PC-3 (cell line): ENCODE data around the gene LRRC45. TPM values are rescaled to one million over a fixed set of nuclear protein-coding genes. Genes with fewer than 3 reads are reported as not detected.

Source experiments
- ATAC-seq: fragments of 200-7000 bp; cut with Tn5 transposase; 2 replicates; pipeline ENCODE4 v1.9.1; 2020; ENCODE audit warnings: mild to moderate bottlenecking, moderate library complexity
- BruUV-seq: library from RNA; stranded (reverse); fragments of 400-500 nt; replicated peaks from 2 replicates; lab custom pipeline; 2021; lab: Mats Ljungman, UMichigan
- CTCF ChIA-PET: fragments of 300-600 bp; sonication (Branson Sonifier 250); formaldehyde crosslinking; loops from one replicate; lab custom pipeline; 2022; ENCODE audit warnings: antibody characterized with exemption; lab: Charles Lee
- POLR2A ChIA-PET: fragments of 300-600 bp; sonication (Branson Sonifier 250); formaldehyde crosslinking; loops from one replicate; lab custom pipeline; 2022; ENCODE audit warnings: antibody characterized with exemption; ENCODE audit not compliant: unreplicated experiment; lab: Charles Lee
- DNase-seq: peaks from one replicate; pipeline ENCODE4 v3.0.0-alpha.2; 2015
- H2AFZ ChIP-seq: fragments of 300-600 bp; sonication (generic); 2 replicates; pipeline ENCODE4 v1.6.0; 2016; ENCODE audit warnings: antibody characterized with exemption, low read length
- H3F3A ChIP-seq: fragments of 300-600 bp; sonication (generic); one replicate; pipeline ENCODE4 v1.6.0; 2017; ENCODE audit warnings: antibody characterized with exemption, low read length, control low read depth, mild to moderate bottlenecking; ENCODE audit not compliant: unreplicated experiment
- H3K27ac ChIP-seq: fragments of 300-600 bp; sonication (generic); 2 replicates; pipeline ENCODE4 v1.5.1; 2016; ENCODE audit warnings: mild to moderate bottlenecking, low read length
- H3K27me3 ChIP-seq: fragments of 300-600 bp; sonication (generic); 2 replicates; pipeline ENCODE4 v1.6.1; 2016; ENCODE audit warnings: low read length, mixed read lengths
- H3K36me3 ChIP-seq: fragments of 300-600 bp; sonication (generic); 2 replicates; pipeline ENCODE4 v1.6.1; 2016; ENCODE audit warnings: low read depth, mixed run types, low read length, mixed read lengths
- H3K4me1 ChIP-seq: fragments of 300-600 bp; sonication (generic); 2 replicates; pipeline ENCODE4 v1.5.1; 2016; ENCODE audit warnings: low read length; ENCODE audit not compliant: insufficient read depth
- H3K4me2 ChIP-seq: fragments of 300-600 bp; sonication (generic); 2 replicates; pipeline ENCODE4 v1.6.0; 2016; ENCODE audit warnings: low read length
- H3K4me3 ChIP-seq: fragments of 300-600 bp; sonication (generic); 2 replicates; pipeline ENCODE4 v1.5.1; 2016; ENCODE audit warnings: mild to moderate bottlenecking, low read length, mixed read lengths
- H3K79me2 ChIP-seq: fragments of 300-600 bp; sonication (generic); 2 replicates; pipeline ENCODE4 v1.6.1; 2017; ENCODE audit warnings: low read length, mixed read lengths
- H3K9ac ChIP-seq: fragments of 300-600 bp; sonication (generic); 2 replicates; pipeline ENCODE4 v1.6.0; 2016; ENCODE audit warnings: mild to moderate bottlenecking, low read length
- H3K9me2 ChIP-seq: fragments of 300-600 bp; sonication (generic); replicated peaks from 2 replicates; pipeline ENCODE4 v1.6.1; 2016; ENCODE audit warnings: mixed run types, low read length, mixed read lengths
- H3K9me3 ChIP-seq: fragments of 300-600 bp; sonication (generic); 2 replicates; pipeline ENCODE4 v1.6.1; 2016; ENCODE audit warnings: low read length, mixed read lengths
- H4K20me1 ChIP-seq: fragments of 300-600 bp; sonication (generic); 2 replicates; pipeline ENCODE4 v1.6.1; 2016; ENCODE audit warnings: low read length, mixed read lengths
- EZH2 ChIP-seq: fragments of 300-600 bp; sonication (generic); IDR thresholded peaks from one replicate; pipeline ENCODE4 v1.6.1; 2017; ENCODE audit warnings: antibody characterized with exemption, mild to moderate bottlenecking, low read length; ENCODE audit not compliant: unreplicated experiment
- EZH2phosphoT487 ChIP-seq: fragments of 300-600 bp; sonication (generic); IDR thresholded peaks from 2 replicates; pipeline ENCODE4 v1.6.1; 2018; ENCODE audit warnings: mild to moderate bottlenecking, antibody characterized with exemption, low read length, borderline replicate concordance
- intact Hi-C: fragments of 100-400 bp; cut with micrococcal nuclease; formaldehyde crosslinking; loops from 2 replicates; pipeline ENCODE4 v1.9.0; 2023
- total RNA-seq: library from RNA; depleted of rRNA; stranded (reverse); fragments of >200 nt; gene quantifications from 2 replicates; pipeline ENCODE4 v1.2.3, GENCODE V29; 2014
- TF ChIP-seq, protein P1 (sequence below): fragments of 300-600 bp; sonication (generic); conservative IDR thresholded peaks from 2 replicates; pipeline ENCODE4 v1.5.1; 2017; ENCODE audit warnings: antibody characterized with exemption, low read depth, mild to moderate bottlenecking, low read length

The LRRC45 gene
- total RNA-seq, 1 experiment from 2014 or later, result 71.5 TPM

GRCh38 chr17:82000803-82001570 is 22.1 kb upstream of the LRRC45 start:
- BruUV-seq, result no TSS peak
- no peaks in the 10 kb centered on the region for H3K36me3 ChIP-seq
- CTCF ChIA-PET, result no interaction called here

GRCh38 chr17:82001571-82002056 is 21.5 kb upstream of the LRRC45 start:
- no peak for ATAC-seq
- no peaks in the 10 kb centered on the region for H3F3A ChIP-seq
- intact Hi-C loops, result no loop called here

More at GRCh38 chr17:82000803-82001570, 22.1 kb upstream of the LRRC45 start:
- H3K79me2 ChIP-seq, result no peaks in the 10 kb centered on the region
- no peaks in the 10 kb centered on the region for H3K9me3 ChIP-seq
- intact Hi-C loops, result no loop called here
- POLR2A ChIA-PET, result no interaction called here
- H3K9ac ChIP-seq, result no peak overlapping the region
- no peak overlapping the region for H3K4me2 ChIP-seq
- no peak overlapping the region for H2AFZ ChIP-seq
- no peak overlapping the region for H3K27ac ChIP-seq
- H3F3A ChIP-seq, result no peaks in the 10 kb centered on the region
- DNase-seq (no peak), ATAC-seq (no peak)
- no peaks in the 10 kb centered on the region for H4K20me1 ChIP-seq
- no peaks in the 10 kb centered on the region for H3K9me2 ChIP-seq
- H3K27me3 ChIP-seq, result no peaks in the 10 kb centered on the region
- TF ChIP-seq EZH2 (no peak), EZH2phosphoT487 (no peak)
- TF ChIP-seq, protein P1, sequence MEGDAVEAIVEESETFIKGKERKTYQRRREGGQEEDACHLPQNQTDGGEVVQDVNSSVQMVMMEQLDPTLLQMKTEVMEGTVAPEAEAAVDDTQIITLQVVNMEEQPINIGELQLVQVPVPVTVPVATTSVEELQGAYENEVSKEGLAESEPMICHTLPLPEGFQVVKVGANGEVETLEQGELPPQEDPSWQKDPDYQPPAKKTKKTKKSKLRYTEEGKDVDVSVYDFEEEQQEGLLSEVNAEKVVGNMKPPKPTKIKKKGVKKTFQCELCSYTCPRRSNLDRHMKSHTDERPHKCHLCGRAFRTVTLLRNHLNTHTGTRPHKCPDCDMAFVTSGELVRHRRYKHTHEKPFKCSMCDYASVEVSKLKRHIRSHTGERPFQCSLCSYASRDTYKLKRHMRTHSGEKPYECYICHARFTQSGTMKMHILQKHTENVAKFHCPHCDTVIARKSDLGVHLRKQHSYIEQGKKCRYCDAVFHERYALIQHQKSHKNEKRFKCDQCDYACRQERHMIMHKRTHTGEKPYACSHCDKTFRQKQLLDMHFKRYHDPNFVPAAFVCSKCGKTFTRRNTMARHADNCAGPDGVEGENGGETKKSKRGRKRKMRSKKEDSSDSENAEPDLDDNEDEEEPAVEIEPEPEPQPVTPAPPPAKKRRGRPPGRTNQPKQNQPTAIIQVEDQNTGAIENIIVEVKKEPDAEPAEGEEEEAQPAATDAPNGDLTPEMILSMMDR, result no peak
- no peak overlapping the region for H3K4me3 ChIP-seq
- peaks cover 21% of the 10 kb centered on the region for H3K4me1 ChIP-seq

DNA sequence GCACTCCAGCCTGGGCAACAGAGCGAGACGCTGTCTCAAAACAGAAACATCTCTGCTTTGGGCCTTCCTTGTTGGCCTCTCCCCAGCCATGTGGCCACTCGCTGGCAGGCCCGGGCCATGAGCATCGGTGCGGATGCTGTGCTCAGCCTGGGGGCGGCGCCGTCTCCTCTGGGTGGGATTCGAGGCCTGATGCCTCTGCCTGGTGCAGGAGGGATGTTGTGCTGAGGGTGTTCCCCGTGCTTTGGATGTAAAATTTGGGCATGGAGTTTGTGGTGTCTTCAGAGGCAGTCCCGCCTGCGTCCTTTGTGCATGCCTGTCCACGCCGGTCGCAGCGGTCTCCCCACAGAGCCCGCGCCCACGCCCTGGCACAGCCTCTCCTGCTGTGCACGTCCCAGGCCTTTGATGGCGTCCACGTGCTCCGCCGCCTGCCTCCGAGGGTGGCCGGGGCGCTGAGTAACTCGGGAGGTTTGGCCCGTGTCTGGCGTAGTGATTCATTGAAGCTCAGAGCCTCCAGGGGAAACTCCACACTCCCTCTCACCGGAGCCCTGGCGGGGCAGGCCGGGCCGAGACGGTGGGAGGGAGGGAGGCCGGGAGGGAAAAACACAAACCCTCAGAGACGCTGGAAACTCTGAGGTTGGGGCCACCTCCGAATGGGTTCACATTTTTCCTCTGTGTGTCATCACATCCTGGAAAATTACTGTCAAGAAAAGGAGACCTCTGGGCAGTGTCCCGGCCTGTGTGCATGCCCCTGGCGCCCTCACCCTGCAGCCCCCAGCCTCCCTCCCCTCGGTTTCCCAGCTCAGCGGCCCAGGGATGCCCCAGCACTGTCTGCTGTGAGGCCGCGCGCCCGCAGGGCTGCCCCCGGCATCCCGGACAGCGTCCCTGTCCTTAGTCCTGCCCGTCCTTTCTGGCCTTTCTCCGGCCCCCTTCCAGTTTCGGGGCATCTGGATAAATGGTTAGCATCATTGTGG is 19.4 kb upstream of the LRRC45 start:
- Histone ChIP-seq H3K9ac (peak overlapping the region; percentile 15), H3K4me1 (peaks cover 21% of the 10 kb centered on the region), H3K9me2 (no peaks in the 10 kb centered on the region), H3K4me2 (peak overlapping the region; percentile 15), H4K20me1 (no peaks in the 10 kb centered on the region), H3K27ac (peak overlapping the region; percentile 51), H3K4me3 (no peak overlapping the region), H3K27me3 (no peaks in the 10 kb centered on the region), H2AFZ (peak overlapping the region; percentile 14; the same call in 1 of the 2 replicates), H3K79me2 (no peaks in the 10 kb centered on the region), H3K36me3 (no peaks in the 10 kb centered on the region), H3F3A (no peaks in the 10 kb centered on the region), H3K9me3 (no peaks in the 10 kb centered on the region)
- BruUV-seq, result no TSS peak
- ATAC-seq (peak; percentile 94), DNase-seq (peak; percentile 96)
- ChIA-PET CTCF (interaction anchor here (0.8 to 1.5 kb wide), 3 partner anchors 16 to 44 kb away, joined by 3 to 13 read pairs (median 7); partner anchors contain the start of gene CENPX), POLR2A (no interaction called here)
- TF ChIP-seq, protein P1, result no peak
- TF ChIP-seq EZH2, result no peak
- peak; percentile 95 for TF ChIP-seq EZH2phosphoT487
- intact Hi-C loops, result no loop called here

More at GRCh38 chr17:82001571-82002056, 21.5 kb upstream of the LRRC45 start:
- Histone ChIP-seq H3K79me2 (no peaks in the 10 kb centered on the region), H2AFZ (no peak overlapping the region), H3K4me2 (no peak overlapping the region), H3K4me1 (peaks cover 21% of the 10 kb centered on the region), H3K9me2 (no peaks in the 10 kb centered on the region), H3K27me3 (no peaks in the 10 kb centered on the region), H3K4me3 (no peak overlapping the region), H3K36me3 (no peaks in the 10 kb centered on the region), H4K20me1 (no peaks in the 10 kb centered on the region), H3K27ac (no peak overlapping the region), H3K9ac (no peak overlapping the region), H3K9me3 (no peaks in the 10 kb centered on the region)
- CTCF ChIA-PET, result interaction anchor here (0.7 kb wide), 1 partner anchor 204 kb away, joined by 9 read pairs; no protein-coding TSS in a partner anchor
- no TSS peak for BruUV-seq
- no peak for DNase-seq
- no peak for TF ChIP-seq EZH2phosphoT487
- POLR2A ChIA-PET, result no interaction called here
